K562 (cell line): ENCODE results near the gene CABP2. TPM values are rescaled to one million over a fixed set of nuclear protein-coding genes. Genes with fewer than 3 reads are reported as not detected.

Source experiments
- C11orf30 ChIP-seq: fragments of 450-650 bp; IDR thresholded peaks from 2 replicates; pipeline ENCODE4 v1.6.1; 2016; ENCODE audit warnings: low read depth, mild to moderate bottlenecking
- CHD2 ChIP-seq: IDR thresholded peaks from 2 replicates; pipeline ENCODE4 v1.6.1; 2011; ENCODE audit warnings: low read depth, low read length
- HCFC1 ChIP-seq: IDR thresholded peaks from 2 replicates; pipeline ENCODE4 v1.6.1; 2012; ENCODE audit warnings: low read depth, low read length, improper control_type of control experiment
- HNRNPH1 ChIP-seq: fragments of 200-400 bp; formaldehyde crosslinking; optimal IDR thresholded peaks from 2 replicates; pipeline ENCODE3; 2017; ENCODE audit warnings: low read depth, mild to moderate bottlenecking, low read length, moderate library complexity
- PTBP1 ChIP-seq: fragments of 200-400 bp; formaldehyde crosslinking; IDR thresholded peaks from 2 replicates; pipeline ENCODE4 v1.6.1; 2017; ENCODE audit warnings: low read depth, low read length
- RNF2 ChIP-seq: sonication (generic); IDR thresholded peaks from 2 replicates; pipeline ENCODE4 v1.6.1; 2016
- SMC3 ChIP-seq: conservative IDR thresholded peaks from 2 replicates; pipeline ENCODE4 v1.6.1; 2011; ENCODE audit warnings: low read depth, low read length, improper control_type of control experiment; ENCODE audit not compliant: insufficient read depth
- TBP ChIP-seq: optimal IDR thresholded peaks from 2 replicates; pipeline ENCODE3; 2011; ENCODE audit warnings: low read depth, low read length, improper control_type of control experiment
- ZNF384 ChIP-seq: IDR thresholded peaks from 2 replicates; pipeline ENCODE4 v1.6.1; 2012; ENCODE audit warnings: low read depth, low read length, improper control_type of control experiment
- ZNF75A ChIP-seq: fragments of 450-650 bp; formaldehyde crosslinking; IDR thresholded peaks from 2 replicates; pipeline ENCODE4 v1.4.0; 2020; ENCODE audit warnings: mild to moderate bottlenecking
- polyA plus RNA-seq, 8 experiments: library from polyadenylated mRNA; depleted of rRNA in 4 of 8; stranded (reverse) in 5 of 8; unstranded in 3 of 8; fragments of >200 nt; fragmentation: Nextera tagmentation in 2 of 8; fragmentation: Illumina TruSeq in 1 of 8; extraction: Ambion mirVana in 2 of 8; extraction: Trizol in 1 of 8; gene quantifications; 2 replicates each; pipeline versions ENCODE4 v1.2.1 to v1.2.3, GENCODE V29; 2011 to 2014; ENCODE audit warnings: inconsistent platforms in 1 of 8, missing spikeins in 1 of 8
- total RNA-seq, 7 experiments: library from RNA; depleted of rRNA in 6 of 7; stranded (reverse); fragments of >200 nt in 6 of 7; fragmentation: Illumina TruSeq in 2 of 7; extraction: Trizol in 2 of 7; gene quantifications; 2 replicates each; pipeline versions ENCODE4 v1.2.1 to v1.2.3, GENCODE V29; 2011 to 2021; ENCODE audit warnings: low replicate concordance in 1 of 7
- TF ChIP-seq, protein P1 (sequence below): fragments of 200-800 bp; sonication (Bioruptor generic); IDR thresholded peaks from 2 replicates; pipeline ENCODE4 v1.6.1; 2017; ENCODE audit warnings: missing genetic modification characterization, missing compliant biosample characterization
- TF ChIP-seq, protein P2 (sequence below): fragments of 450-650 bp; IDR thresholded peaks from 2 replicates; pipeline ENCODE4 v1.6.1; 2016
- TF ChIP-seq, protein P3 (sequence below): IDR thresholded peaks from 3 replicates; pipeline ENCODE4 v1.6.1; 2011; ENCODE audit warnings: borderline replicate concordance, mild to moderate bottlenecking, moderate library complexity; ENCODE audit not compliant: insufficient read length; ENCODE audit errors: extremely low read depth
- TF ChIP-seq, protein P4 (sequence below): fragments of 450-650 bp; formaldehyde crosslinking; IDR thresholded peaks from 2 replicates; pipeline ENCODE4 v1.4.0; 2022; ENCODE audit warnings: missing genetic modification characterization
- TF ChIP-seq, protein P5 (sequence below): sonication (generic); formaldehyde crosslinking; IDR thresholded peaks from 2 replicates; pipeline ENCODE4 v1.8.1; 2023; ENCODE audit warnings: mild to moderate bottlenecking, missing genetic modification reagents
- TF ChIP-seq, protein P6 (sequence below): sonication (generic); IDR thresholded peaks from 2 replicates; pipeline ENCODE4 v1.6.1; 2016
- TF ChIP-seq, protein P7 (sequence below), 2 experiments: fragments of 250-450 bp in 1 of 2; fragments of 450-650 bp in 1 of 2; sonication (Bioruptor Pico) in 1 of 2; IDR thresholded peaks; 2 replicates each; pipeline versions ENCODE4 v1.6.1 to v1.8.0; 2016 to 2021; ENCODE audit warnings: mild to moderate bottlenecking in 2 of 2, moderate library complexity in 2 of 2, missing compliant biosample characterization in 1 of 2, missing genetic modification characterization in 1 of 2

CABP2 gene
- total and polyA plus RNA-seq, 9 of the 15 experiments (the other 6 are each of a cell fraction or from before 2014, with no cell fraction given) = not detected

DNA sequence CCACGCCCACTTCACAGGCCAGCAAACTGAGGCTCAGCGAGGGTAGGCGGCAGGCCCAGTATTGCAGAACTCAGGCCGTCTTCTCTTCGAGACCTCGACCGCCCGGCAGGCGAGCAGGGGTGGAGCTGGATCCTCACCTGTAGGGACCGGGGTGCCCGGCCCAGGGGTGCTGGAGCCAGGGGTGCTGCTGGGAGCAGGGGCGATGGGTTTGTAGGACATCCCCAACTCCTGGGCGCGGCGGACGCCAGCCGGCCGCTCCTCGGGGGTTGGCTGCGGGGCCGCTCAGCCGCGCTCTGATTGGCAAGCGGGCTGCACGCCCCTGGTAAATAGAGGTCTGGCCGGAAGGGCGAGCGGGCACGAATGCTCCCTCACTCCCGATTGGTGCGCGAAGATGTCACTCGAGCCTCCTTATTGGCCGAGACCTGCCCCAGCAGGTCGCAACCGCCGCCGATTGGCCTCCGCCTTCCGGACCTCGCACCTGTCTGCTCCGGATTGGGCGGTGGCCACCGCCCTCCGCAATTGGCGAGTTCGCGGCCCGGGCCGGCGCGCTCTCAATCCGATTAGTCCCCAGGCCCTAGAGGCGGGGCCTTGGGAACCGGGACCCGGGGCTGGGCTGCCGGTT lies 15.3 kb downstream of the CABP2 start, which contains the start of gene CDK2AP2 (continued):
- TF ChIP-seq TBP (peak; percentile 78), C11orf30 (no peak), SMC3 (0 out of 2 replicates have a peak, but pooled peaks have one; percentile 7), ZNF75A (CRISPR knock-in tag) (0 out of 2 replicates have a peak, but pooled peaks have one; percentile 29), RNF2 (no peak), HCFC1 (no peak), HNRNPH1 (no peak), CHD2 (peak; percentile 94), ZNF384 (no peak), PTBP1 (peak; percentile 95)
- TF ChIP-seq, protein P1, sequence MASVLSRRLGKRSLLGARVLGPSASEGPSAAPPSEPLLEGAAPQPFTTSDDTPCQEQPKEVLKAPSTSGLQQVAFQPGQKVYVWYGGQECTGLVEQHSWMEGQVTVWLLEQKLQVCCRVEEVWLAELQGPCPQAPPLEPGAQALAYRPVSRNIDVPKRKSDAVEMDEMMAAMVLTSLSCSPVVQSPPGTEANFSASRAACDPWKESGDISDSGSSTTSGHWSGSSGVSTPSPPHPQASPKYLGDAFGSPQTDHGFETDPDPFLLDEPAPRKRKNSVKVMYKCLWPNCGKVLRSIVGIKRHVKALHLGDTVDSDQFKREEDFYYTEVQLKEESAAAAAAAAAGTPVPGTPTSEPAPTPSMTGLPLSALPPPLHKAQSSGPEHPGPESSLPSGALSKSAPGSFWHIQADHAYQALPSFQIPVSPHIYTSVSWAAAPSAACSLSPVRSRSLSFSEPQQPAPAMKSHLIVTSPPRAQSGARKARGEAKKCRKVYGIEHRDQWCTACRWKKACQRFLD (CRISPR knock-in tag) = peak; percentile 85; the same call in 1 of the 2 replicates
- TF ChIP-seq, protein P2, sequence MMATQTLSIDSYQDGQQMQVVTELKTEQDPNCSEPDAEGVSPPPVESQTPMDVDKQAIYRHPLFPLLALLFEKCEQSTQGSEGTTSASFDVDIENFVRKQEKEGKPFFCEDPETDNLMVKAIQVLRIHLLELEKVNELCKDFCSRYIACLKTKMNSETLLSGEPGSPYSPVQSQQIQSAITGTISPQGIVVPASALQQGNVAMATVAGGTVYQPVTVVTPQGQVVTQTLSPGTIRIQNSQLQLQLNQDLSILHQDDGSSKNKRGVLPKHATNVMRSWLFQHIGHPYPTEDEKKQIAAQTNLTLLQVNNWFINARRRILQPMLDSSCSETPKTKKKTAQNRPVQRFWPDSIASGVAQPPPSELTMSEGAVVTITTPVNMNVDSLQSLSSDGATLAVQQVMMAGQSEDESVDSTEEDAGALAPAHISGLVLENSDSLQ = peak; percentile 99
- TF ChIP-seq, protein P3, sequence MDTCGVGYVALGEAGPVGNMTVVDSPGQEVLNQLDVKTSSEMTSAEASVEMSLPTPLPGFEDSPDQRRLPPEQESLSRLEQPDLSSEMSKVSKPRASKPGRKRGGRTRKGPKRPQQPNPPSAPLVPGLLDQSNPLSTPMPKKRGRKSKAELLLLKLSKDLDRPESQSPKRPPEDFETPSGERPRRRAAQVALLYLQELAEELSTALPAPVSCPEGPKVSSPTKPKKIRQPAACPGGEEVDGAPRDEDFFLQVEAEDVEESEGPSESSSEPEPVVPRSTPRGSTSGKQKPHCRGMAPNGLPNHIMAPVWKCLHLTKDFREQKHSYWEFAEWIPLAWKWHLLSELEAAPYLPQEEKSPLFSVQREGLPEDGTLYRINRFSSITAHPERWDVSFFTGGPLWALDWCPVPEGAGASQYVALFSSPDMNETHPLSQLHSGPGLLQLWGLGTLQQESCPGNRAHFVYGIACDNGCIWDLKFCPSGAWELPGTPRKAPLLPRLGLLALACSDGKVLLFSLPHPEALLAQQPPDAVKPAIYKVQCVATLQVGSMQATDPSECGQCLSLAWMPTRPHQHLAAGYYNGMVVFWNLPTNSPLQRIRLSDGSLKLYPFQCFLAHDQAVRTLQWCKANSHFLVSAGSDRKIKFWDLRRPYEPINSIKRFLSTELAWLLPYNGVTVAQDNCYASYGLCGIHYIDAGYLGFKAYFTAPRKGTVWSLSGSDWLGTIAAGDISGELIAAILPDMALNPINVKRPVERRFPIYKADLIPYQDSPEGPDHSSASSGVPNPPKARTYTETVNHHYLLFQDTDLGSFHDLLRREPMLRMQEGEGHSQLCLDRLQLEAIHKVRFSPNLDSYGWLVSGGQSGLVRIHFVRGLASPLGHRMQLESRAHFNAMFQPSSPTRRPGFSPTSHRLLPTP = no peak
- TF ChIP-seq, protein P4, sequence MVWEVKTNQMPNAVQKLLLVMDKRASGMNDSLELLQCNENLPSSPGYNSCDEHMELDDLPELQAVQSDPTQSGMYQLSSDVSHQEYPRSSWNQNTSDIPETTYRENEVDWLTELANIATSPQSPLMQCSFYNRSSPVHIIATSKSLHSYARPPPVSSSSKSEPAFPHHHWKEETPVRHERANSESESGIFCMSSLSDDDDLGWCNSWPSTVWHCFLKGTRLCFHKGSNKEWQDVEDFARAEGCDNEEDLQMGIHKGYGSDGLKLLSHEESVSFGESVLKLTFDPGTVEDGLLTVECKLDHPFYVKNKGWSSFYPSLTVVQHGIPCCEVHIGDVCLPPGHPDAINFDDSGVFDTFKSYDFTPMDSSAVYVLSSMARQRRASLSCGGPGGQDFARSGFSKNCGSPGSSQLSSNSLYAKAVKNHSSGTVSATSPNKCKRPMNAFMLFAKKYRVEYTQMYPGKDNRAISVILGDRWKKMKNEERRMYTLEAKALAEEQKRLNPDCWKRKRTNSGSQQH (CRISPR knock-in tag) = peak; percentile 58; the same call in 1 of the 2 replicates
- TF ChIP-seq, protein P5, sequence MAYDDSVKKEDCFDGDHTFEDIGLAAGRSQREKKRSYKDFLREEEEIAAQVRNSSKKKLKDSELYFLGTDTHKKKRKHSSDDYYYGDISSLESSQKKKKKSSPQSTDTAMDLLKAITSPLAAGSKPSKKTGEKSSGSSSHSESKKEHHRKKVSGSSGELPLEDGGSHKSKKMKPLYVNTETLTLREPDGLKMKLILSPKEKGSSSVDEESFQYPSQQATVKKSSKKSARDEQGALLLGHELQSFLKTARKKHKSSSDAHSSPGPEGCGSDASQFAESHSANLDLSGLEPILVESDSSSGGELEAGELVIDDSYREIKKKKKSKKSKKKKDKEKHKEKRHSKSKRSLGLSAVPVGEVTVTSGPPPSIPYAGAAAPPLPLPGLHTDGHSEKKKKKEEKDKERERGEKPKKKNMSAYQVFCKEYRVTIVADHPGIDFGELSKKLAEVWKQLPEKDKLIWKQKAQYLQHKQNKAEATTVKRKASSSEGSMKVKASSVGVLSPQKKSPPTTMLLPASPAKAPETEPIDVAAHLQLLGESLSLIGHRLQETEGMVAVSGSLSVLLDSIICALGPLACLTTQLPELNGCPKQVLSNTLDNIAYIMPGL (CRISPR knock-in tag) = peak; percentile 6; the same call in 1 of the 2 replicates
- TF ChIP-seq, protein P6, sequence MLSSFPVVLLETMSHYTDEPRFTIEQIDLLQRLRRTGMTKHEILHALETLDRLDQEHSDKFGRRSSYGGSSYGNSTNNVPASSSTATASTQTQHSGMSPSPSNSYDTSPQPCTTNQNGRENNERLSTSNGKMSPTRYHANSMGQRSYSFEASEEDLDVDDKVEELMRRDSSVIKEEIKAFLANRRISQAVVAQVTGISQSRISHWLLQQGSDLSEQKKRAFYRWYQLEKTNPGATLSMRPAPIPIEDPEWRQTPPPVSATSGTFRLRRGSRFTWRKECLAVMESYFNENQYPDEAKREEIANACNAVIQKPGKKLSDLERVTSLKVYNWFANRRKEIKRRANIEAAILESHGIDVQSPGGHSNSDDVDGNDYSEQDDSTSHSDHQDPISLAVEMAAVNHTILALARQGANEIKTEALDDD = no peak
- TF ChIP-seq, protein P7, sequence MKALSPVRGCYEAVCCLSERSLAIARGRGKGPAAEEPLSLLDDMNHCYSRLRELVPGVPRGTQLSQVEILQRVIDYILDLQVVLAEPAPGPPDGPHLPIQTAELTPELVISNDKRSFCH (CRISPR knock-in tag; IDR thresholded peaks at IDR 0.05) = no peak
- TF ChIP-seq, protein P7 (tag; IDR thresholded peaks at IDR 0.05) = peak; percentile 60; the same call in 1 of the 2 replicates
